MCF 10A (cell line): ENCODE measurements around the gene MDM2. TPM values are rescaled to one million over a fixed set of nuclear protein-coding genes. Genes with fewer than 3 reads are reported as not detected.

Experiments used
- BruUV-seq: library from RNA; stranded (reverse); fragments of 400-500 nt; replicated peaks from 2 replicates; lab custom pipeline; 2021; lab: Mats Ljungman, UMichigan
- CTCF ChIA-PET: fragments of 300-600 bp; sonication (Branson Sonifier 250); formaldehyde crosslinking; extraction: SDS; loops from one replicate; lab custom pipeline; 2021; ENCODE audit warnings: antibody characterized with exemption, inconsistent platforms; lab: Yijun Ruan, JAX
- POLR2A ChIA-PET: fragments of 300-600, 350-650 bp; sonication (Branson Sonifier 250); formaldehyde crosslinking; extraction: SDS; loops from one replicate; lab custom pipeline; 2020; ENCODE audit warnings: antibody characterized with exemption, inconsistent platforms; lab: Yijun Ruan, JAX
- DNase-seq: peaks from one replicate; pipeline ENCODE4 v3.0.0-alpha.2; 2018; ENCODE audit not compliant: unreplicated experiment
- H3K27ac Mint-ChIP-seq: one replicate; pipeline ENCODE4 v1.8.0; 2022; ENCODE audit warnings: mild to moderate bottlenecking, low read depth, mixed read lengths; ENCODE audit not compliant: unreplicated experiment
- H3K27me3 Mint-ChIP-seq: one replicate; pipeline ENCODE4 v1.8.0; 2022; ENCODE audit warnings: mixed read lengths; ENCODE audit not compliant: insufficient read depth, unreplicated experiment
- H3K36me3 Mint-ChIP-seq: one replicate; pipeline ENCODE4 v1.8.0; 2022; ENCODE audit warnings: mild to moderate bottlenecking, moderate library complexity, mixed read lengths; ENCODE audit not compliant: insufficient read depth, unreplicated experiment
- H3K4me1 Mint-ChIP-seq: one replicate; pipeline ENCODE4 v1.8.0; 2022; ENCODE audit warnings: mixed read lengths; ENCODE audit not compliant: insufficient read depth, unreplicated experiment
- H3K4me3 Mint-ChIP-seq: one replicate; pipeline ENCODE4 v1.8.0; 2022; ENCODE audit warnings: mild to moderate bottlenecking, moderate library complexity, mixed read lengths; ENCODE audit not compliant: unreplicated experiment
- H3K9me3 Mint-ChIP-seq: one replicate; pipeline ENCODE4 v1.8.0; 2022; ENCODE audit warnings: mixed read lengths; ENCODE audit not compliant: unreplicated experiment
- CTCF ChIP-seq: fragments of 200-600 bp; IDR thresholded peaks from one replicate; pipeline ENCODE4 v1.8.0; 2022; ENCODE audit warnings: antibody characterized with exemption, mild to moderate bottlenecking; ENCODE audit not compliant: unreplicated experiment
- intact Hi-C: fragments of 100-400 bp; cut with micrococcal nuclease; formaldehyde crosslinking; loops from 2 replicates; pipeline ENCODE4 v1.14.1; 2022
- total RNA-seq: library from RNA; stranded (reverse); gene quantifications from 2 replicates; pipeline ENCODE4 v1.2.3, GENCODE V29; 2022

Gene MDM2
- total RNA-seq, 1 experiment from 2014 or later: 383 TPM

GRCh38 chr12:68812553-68813241, 4.7 kb downstream of the MDM2 start:
- no peak overlapping the region for H3K27ac Mint-ChIP-seq
- peaks cover 98% of the 10 kb centered on the region for H3K36me3 Mint-ChIP-seq
- H3K27me3 Mint-ChIP-seq: no peaks in the 10 kb centered on the region
- H3K9me3 Mint-ChIP-seq: no peaks in the 10 kb centered on the region
- DNase-seq: no peak
- intact Hi-C loops: no loop called here
- POLR2A ChIA-PET: interaction anchor here (0.6 to 3.7 kb wide), 15 partner anchors 8 to 480 kb away, joined by 3 to 23 read pairs (median 5); partner anchors contain the start of genes MDM1, RAP1B and SLC35E3
- H3K4me1 Mint-ChIP-seq: peaks cover 14% of the 10 kb centered on the region
- CTCF ChIA-PET: interaction anchor here (0.6 to 2.9 kb wide), 6 partner anchors 15 to 302 kb away, joined by 3 to 6 read pairs (median 3); no protein-coding TSS in a partner anchor
- H3K4me3 Mint-ChIP-seq: peak overlapping the region; percentile 90
- BruUV-seq: no TSS peak
- TF ChIP-seq CTCF: no peak

- TF ChIP-seq CTCF: no peak
- Mint-ChIP-seq H3K4me3 (peak overlapping the region; percentile 90), H3K36me3 (peaks cover 100% of the 10 kb centered on the region), H3K9me3 (no peaks in the 10 kb centered on the region), H3K27me3 (no peaks in the 10 kb centered on the region), H3K4me1 (peaks cover 14% of the 10 kb centered on the region), H3K27ac (no peak overlapping the region)
- CTCF ChIA-PET: interaction anchor here (0.6 to 2.9 kb wide), 5 partner anchors 15 to 1271 kb away, joined by 3 to 6 read pairs (median 3); no protein-coding TSS in a partner anchor
- POLR2A ChIA-PET: interaction anchor here (0.6 to 3.7 kb wide), 11 partner anchors 8 to 481 kb away, joined by 3 to 23 read pairs (median 5); partner anchors contain the start of genes MDM1 and SLC35E3
- no peak for DNase-seq
- no TSS peak for BruUV-seq
- intact Hi-C loops: no loop called here
These were observed 5.2 kb downstream of the MDM2 start for GRCh38 chr12:68813242-68813593.

- TF ChIP-seq CTCF: no peak
- intact Hi-C loops: no loop called here
- peaks cover 100% of the 10 kb centered on the region for H3K36me3 Mint-ChIP-seq
- H3K27me3 Mint-ChIP-seq: no peaks in the 10 kb centered on the region
- no peaks in the 10 kb centered on the region for H3K9me3 Mint-ChIP-seq
- DNase-seq: no peak
- peaks cover 14% of the 10 kb centered on the region for H3K4me1 Mint-ChIP-seq
- peak overlapping the region; percentile 90 for H3K4me3 Mint-ChIP-seq
- H3K27ac Mint-ChIP-seq: no peak overlapping the region
- no TSS peak for BruUV-seq
- POLR2A ChIA-PET: interaction anchor here (0.6 to 3.7 kb wide), 7 partner anchors 11 to 211 kb away, joined by 3 to 23 read pairs (median 4); partner anchors contain the start of gene SLC35E3
- CTCF ChIA-PET: interaction anchor here (0.7 to 2.2 kb wide), 3 partner anchors 16 to 774 kb away, joined by 3 to 16 read pairs (median 5); no protein-coding TSS in a partner anchor
These were observed 6.7 kb downstream of the MDM2 start for GRCh38 chr12:68814490-68815231.
